Astrocyte of the spinal cord (primary cell): ENCODE measurements around the gene RNPEPL1.

Source experiments
- DNase-seq: peaks from one replicate; pipeline ENCODE4 v3.0.0; 2011; ENCODE audit warnings: low read depth, low spot score
- H3K4me3 ChIP-seq: 2 replicates; pipeline ENCODE4 v1.5.1; 2011; ENCODE audit warnings: low read depth, mild to moderate bottlenecking, low read length, moderate library complexity
- in situ Hi-C: cut with HindIII; loops from 2 replicates; pipeline ENCODE4 v1.10.0; 2017; ENCODE audit warnings: low sequenced_read_pairs
- TF ChIP-seq, protein P1 (sequence below): IDR thresholded peaks from 2 replicates; pipeline ENCODE4 v1.5.1; 2012; ENCODE audit warnings: low read depth, mild to moderate bottlenecking, low read length, inconsistent platforms

RNPEPL1 gene

DNA sequence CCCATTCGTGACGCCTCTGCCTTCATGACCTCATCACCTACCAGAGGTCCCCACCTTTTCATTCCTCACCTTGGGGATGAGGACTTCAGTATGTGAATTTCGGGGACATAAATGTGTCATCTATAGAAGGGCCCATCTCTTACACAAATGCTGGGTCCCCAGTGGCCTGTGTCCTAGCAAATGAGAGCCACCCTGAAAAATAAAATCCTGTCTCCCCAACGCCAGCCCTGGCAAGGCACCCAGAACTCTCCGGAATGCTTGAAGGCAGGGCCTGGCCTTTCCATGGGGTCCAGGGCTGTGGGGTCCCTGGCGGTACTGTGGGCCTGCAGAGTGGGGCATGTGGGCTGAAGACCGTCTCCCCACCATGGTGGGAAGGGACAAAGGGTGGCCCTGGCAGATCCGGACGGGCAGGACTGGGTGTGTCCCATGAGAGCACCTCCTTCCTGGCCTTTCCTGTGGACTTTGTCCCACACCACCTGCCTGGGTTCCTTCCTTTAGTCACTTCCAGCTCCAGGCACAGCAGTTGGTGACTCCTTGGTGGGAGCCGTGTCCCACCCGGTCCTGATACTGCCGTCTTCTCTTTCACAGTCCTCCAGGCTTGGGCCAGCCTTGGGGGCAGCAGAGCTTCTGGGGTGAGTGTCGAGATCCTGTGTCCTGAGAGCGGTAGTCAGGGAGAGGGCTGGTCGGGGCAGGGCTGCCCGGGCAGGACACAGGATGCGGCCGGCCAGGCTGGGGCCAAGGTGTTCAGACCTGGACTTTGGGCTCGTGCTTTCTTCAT, 36.8 kb downstream of the RNPEPL1 start:
- no peak for DNase-seq
- TF ChIP-seq, protein P1, sequence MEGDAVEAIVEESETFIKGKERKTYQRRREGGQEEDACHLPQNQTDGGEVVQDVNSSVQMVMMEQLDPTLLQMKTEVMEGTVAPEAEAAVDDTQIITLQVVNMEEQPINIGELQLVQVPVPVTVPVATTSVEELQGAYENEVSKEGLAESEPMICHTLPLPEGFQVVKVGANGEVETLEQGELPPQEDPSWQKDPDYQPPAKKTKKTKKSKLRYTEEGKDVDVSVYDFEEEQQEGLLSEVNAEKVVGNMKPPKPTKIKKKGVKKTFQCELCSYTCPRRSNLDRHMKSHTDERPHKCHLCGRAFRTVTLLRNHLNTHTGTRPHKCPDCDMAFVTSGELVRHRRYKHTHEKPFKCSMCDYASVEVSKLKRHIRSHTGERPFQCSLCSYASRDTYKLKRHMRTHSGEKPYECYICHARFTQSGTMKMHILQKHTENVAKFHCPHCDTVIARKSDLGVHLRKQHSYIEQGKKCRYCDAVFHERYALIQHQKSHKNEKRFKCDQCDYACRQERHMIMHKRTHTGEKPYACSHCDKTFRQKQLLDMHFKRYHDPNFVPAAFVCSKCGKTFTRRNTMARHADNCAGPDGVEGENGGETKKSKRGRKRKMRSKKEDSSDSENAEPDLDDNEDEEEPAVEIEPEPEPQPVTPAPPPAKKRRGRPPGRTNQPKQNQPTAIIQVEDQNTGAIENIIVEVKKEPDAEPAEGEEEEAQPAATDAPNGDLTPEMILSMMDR: no peak
- in situ Hi-C loops: no loop called here
- H3K4me3 ChIP-seq: no peak overlapping the region

DNA sequence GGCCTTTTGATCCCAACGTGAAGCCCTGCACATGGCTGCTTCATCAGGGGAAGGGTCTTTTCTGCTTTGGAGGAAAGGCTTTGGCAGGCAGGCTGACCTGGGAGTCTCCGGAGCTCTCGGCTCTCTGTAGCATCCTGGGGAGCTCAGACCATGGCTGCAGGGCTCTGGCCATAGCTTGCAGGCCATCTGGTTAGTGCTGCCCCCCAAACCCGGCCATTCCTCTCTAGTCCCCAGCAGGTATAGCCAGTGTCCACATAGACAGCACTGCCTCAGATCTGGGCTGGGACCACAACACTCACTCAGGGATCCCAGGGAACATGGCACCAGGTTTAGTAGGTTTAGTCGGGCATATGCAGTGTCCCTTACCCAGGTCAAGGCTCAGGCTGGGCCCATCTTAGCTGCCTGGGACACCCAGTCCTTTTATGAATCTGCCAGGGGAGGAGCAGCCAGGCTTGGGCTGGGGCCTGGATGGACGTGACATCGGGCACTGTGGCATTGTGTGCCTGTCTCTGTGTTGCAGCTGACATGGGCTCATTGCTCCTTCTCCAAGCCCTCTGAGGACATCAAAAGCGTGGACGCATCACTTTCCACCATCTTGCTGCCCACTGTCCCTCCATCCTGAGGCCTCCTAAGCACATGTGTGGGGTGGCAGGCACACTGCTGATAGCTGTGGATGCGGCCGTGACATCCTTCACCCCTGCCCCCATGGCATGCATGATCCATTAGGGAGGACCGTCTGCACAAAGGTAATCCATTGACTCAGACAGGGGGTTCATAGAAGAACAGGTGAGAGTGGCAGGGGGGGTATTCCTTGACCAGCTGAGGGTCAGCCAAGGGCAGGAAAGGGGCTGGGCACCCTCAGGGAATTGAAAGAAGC, 37.8 kb downstream of the RNPEPL1 start:
- in situ Hi-C loops: no loop called here
- TF ChIP-seq, protein P1: no peak
- no peak overlapping the region for H3K4me3 ChIP-seq
- no peak for DNase-seq

DNA sequence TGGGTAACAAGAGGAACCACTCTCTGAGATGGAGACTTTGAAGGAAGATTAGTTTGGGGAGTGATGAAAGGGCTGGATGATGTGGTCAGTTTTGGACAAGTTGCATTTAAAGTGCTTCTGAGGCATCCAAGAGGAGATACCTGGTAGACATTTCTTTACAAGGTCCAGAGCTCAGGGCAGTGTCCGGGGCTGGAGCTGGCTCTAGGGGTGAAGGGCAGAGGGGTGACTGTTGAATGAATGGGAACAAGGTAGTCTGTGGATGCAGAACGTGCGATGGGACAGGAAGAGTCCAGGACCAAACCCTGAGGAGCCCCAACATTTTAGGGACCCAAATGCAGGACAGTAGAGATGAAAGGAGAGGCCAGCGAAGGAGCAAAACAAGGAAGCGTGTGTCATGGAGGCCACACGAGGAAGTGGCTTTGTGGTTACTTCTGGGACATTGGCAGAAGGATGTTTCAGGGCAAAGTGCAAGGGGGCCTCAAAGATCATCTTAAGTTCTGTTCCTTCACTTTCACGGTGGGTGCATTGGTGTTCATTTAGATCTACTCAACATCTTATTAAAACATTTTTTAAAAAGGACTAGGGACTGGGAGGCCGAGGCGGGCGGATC, 43.4 kb downstream of the RNPEPL1 start:
- no peak for DNase-seq

DNA sequence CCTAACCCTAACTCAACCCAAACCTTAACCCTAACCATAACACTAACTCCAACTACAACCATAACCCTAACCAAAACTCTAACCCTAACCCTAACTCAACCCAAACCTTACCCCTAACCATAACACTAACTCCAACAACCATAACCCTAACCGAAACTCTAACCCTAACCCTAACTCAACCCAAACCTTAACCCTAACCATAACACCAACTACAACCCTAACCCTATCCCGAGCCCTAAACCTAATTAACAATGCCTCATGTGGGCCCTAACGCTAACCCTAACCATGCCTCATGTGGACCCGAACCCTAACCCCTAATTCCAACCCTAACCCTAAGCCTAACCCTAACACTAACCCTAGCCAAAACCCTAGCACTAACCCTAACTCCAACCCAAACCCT, 45.5 kb downstream of the RNPEPL1 start:
- in situ Hi-C loops: no loop called here
- TF ChIP-seq, protein P1: no peak
- no peak for DNase-seq
- no peak overlapping the region for H3K4me3 ChIP-seq

More for the DNA sequence above, 43.4 kb downstream of the RNPEPL1 start:
- TF ChIP-seq, protein P1: no peak
- no peak overlapping the region for H3K4me3 ChIP-seq
- in situ Hi-C loops: no loop called here

DNA sequence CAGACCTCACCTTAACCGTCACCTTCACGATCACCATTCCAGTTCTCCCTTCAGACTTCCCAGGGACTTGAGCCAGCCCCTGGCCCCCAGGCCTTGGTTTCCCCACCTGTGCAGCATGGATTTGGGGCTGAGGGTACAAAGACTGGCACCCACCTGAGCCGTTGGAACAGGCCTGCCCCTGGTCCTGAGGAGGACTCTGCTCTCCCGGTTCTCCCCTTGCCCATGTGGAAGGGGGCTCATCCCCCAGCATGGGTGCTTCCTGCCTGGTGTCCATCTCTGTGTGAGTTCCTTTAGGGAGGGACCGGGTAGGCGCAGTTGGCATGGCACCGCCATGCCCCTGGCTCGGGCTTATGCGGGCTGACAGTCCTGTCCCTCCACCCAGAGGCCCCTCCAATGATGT, 46.1 kb downstream of the RNPEPL1 start:
- in situ Hi-C loops: no loop called here
- TF ChIP-seq, protein P1: no peak
- DNase-seq: no peak
- H3K4me3 ChIP-seq: no peak overlapping the region

DNA sequence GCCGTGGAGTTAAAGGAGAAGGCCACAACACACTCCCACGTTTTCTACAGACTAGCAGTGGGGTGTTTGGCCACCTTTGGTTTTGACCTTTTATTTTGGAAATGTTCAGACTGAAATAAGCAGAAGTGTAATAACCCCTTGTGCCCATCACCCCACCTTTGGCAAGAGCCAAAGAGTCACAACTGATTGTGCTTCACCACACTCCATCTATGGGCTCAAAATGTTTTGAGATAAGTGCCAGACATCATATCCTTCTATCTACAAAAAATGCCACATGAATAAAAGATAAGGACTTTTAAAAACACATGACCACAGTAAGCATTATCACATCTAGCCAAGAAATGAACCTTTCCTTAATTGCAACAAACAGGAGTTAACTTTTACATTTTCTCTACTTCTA, 47.1 kb downstream of the RNPEPL1 start:
- no peak overlapping the region for H3K4me3 ChIP-seq
- in situ Hi-C loops: no loop called here
- TF ChIP-seq, protein P1: no peak
- DNase-seq: no peak
